Iris pigment epithelial cell (primary cell): Measurements from ENCODE around the gene MGLL.

Source experiments
- DNase-seq: peaks from one replicate; pipeline ENCODE4 v3.0.0-alpha.2; 2011; ENCODE audit warnings: low read depth

MGLL gene

DNA sequence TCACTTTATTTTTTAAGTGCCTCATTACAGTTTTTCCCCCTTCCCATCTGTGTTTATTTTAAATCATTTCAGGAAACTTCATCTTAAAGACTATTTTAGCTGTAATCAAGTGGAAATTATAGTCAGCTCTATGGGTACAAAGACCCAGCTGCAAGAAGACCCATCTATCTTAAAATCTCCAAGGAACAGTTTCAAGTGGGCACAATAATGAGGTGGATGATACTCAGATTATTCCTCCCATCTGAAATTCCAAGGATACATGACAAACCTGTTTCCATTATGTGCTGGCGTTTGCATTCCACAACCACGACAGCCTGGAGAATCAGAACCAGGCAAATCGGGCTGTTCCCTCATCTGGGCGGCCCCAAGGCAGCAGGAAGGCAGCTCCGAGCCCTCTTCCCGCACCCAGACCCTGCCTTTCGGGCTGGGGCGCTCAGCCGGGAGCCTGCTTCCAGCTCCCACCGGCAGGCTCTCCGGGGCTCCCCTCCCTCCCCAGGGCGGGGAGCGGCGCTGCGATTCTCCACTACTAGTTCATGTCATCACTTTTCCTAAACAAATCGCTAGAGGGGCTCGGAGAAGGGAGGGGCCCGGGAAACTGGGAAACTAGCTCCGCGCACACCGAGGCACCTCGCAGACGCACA, at the start of gene MGLL:
MGLL (minus strand) TSS at position 475 of the 641 bp plus-strand sequence; CDS start at position 278, 197 bp downstream.
- peak; percentile 52 for DNase-seq

DNA sequence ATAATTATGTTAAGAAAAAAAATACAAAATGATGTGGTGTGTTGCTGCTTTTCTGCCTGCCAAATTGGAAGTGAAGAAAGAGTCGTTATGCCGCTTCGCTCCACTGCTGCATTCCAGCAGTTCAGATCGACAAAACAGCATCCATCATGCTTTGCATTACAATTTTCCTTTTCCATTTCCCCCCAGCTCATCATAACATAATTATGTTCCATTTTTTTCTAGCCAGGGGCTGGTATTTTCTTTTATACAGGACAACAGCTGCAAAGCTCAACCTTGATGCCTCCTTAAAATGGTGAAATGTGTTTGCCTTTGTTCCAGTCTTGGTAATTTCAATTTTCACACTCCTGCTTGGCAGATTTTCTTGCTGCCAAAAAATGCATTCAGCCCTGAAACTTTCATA, 47.8 kb upstream of the MGLL start:
- DNase-seq, result no peak

DNA sequence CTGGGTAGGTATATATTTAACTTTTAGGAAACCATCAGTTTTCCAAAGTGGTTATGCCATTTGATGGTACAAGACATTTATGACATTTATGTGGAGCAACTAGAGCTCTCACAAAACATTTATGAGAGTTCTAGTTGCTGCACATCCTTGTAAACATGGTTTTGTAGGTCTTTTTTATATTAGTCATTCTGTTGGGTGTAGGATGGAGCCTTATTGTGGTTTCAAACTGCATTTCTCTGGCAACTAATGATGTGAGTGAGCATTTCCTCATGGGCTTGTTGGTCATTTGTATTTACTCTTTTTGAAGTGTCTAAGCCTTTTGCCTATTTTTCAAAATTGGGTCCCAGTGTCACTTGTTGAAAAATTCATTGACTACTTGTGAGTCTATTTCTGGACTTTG, 45.7 kb upstream of the MGLL start:
- peak; percentile 58 for DNase-seq

DNA sequence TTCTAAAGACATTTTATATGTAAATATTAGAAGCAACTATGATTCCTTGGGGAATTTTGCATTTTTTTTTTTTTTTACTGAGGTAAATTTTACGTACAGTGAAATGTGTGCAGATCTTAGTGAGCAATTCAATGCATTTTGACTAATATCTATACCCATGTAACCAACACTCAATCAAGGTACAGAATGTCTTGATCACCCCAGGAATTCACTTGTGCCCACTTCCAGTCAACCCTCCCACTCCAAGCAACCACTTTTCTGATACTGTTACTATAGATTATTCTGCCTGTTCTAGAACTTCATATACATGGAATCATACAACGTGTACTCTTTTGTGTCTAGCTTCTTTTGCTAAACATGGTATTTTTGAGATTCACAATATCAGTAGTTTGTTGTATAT, 45.1 kb upstream of the MGLL start:
- no peak for DNase-seq

DNA sequence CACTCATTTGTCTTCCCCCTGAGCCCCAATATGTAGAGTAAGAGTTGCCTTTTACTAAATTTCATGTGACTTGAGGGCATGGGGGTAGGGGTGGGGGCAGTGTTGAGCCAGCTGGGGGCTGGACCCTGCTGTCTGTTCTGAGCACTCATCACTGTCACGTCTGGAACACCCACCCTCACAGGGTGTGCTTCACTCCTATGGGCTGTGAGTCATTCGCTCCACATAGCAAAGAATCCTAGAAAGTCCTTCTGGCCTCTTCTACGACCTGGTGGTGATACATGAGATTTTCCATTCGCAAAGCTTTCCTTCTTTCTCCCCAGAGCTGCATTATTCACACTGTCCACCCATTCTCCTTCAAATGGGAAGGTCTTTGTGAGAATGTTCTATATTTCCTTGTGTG, 43.6 kb upstream of the MGLL start:
- DNase-seq, result peak; percentile 85

DNA sequence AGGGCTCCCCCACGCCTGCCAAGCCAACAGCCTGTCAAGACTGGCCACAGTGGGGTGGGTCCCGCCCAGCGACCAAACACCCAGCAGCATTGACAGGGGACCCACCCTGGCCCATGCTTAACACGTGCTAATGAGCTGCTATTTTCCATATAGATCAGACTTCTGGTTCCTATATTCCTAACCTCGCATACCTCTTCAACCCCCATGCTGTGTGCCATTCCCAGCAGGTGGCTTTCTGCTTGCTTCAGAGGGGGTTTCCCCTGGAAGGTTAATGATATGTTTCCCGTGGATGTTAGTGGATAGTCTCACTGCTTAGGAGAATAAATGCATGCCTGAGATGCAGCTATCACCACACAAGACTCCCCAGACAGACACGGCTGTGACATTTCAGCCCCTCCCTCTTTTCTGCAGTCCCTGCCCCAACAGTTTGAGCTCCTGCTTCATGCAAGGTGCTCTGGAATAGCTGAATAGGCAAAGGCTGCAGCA, 37.9 kb upstream of the MGLL start:
- DNase-seq, result no peak

DNA sequence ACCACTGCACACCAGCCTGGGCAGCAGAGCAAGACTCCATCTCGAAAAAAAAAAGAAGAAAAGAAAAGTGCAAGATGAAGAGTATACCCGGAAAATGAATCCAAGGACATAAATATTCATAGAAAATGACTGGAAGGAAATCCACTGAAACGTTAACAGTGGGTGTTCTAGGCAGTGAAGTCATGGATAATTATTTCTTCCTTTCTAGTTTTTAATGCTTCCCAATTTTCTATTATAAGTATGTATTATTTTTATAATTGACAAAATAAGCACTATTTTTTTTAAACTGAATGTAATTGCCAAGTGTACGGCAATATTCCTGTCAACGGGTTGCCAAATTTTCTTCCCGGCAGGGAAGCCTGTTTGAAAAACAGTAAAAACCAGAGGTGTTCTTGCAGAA, 37.4 kb upstream of the MGLL start:
- no peak for DNase-seq

DNA sequence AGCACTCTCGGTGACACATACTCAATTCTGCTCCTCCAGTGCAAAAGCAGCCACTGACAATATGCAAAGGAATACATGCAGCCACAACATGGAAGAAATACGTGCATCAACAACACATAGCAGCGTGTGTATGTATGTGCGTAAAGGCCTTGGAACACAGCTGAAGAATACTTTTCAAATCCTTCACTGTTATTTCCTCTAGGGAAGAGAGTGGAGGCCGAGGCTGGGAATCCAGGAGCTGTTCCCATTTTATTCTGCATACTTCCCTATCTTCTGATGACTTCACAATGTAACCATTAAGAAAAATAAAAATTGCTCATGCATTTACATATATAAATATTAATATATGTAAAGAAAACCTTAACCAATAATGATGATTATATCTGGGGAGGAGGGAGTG, 36.6 kb upstream of the MGLL start:
- DNase-seq, result no peak

DNA sequence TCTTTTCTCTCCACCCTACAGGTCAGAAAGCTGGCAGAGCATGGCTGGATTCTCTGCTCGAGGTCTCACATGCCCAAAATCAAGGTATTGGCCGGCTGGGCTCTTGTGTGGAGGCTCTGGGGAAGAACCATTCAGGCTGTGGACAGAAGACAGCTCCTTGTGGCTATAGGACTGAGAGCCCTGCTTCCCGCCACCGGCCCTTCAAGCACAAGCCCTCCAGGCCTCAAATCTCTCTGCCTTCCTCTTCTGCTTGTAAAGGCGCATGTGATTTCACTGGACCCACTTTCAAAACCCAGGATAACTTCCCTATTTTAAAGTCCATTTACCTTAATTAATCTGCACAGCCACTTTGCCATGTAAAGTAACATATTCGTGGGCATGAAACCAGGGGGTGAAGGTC, 36.2 kb upstream of the MGLL start:
- DNase-seq, result no peak

DNA sequence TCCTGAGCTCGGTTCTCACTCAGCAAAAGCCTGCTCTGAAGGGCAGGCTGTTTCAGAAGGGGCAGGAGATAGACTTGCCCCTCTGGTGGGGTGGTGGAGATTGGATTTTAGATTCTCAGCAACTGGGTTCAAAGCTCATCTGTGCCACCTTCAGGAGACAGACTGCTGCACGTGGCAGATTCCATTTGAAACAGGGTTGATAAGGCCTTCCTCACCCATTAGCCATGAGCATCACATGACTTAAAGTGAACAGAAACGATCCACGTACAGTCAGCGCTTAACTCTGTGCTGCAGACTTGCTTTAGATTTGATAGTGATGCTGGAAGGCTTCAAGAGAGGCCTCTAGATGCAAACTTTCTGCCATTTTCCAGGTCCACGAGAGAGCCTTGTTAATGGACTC, 35.0 kb upstream of the MGLL start:
- DNase-seq, result no peak

DNA sequence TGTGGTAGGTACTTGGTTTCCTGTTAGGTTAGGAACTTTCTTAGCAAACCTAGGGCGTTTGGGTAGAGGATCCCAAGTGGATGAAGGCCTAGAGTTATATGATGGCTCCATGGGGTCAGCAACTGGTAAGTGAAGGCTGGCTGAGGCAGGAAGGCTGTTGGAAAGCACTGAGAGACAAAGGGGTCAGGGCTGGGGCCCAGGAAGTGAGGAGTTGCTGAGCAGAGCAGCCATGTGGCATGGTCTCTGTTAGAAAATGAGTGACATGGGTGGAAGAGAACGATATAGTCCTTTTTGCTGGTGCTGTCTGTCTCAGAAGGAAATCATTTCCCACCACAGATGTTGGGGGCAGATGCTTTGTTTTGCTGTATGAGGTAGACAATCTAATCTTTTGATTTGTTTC, 34.5 kb upstream of the MGLL start:
- DNase-seq, result no peak

DNA sequence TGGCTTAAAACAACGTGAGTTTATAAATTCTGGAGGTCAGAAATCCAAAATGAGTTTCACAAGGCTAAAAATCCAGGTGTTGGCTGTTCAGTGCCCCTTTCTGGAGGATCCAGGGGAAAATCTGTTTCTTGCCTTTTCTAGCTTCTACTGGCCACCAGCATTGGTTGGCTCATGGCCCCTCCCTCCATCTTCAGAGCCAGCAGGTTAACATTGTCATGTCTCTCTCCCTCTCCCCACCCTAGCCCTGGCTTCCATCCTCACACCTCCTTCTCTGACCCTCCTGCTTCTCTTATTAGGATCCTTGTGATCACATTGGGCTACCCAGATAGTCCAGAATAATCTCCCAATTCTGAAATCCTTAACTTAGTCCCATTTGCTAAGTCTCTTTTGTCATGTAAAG, 32.9 kb upstream of the MGLL start:
- DNase-seq, result no peak

DNA sequence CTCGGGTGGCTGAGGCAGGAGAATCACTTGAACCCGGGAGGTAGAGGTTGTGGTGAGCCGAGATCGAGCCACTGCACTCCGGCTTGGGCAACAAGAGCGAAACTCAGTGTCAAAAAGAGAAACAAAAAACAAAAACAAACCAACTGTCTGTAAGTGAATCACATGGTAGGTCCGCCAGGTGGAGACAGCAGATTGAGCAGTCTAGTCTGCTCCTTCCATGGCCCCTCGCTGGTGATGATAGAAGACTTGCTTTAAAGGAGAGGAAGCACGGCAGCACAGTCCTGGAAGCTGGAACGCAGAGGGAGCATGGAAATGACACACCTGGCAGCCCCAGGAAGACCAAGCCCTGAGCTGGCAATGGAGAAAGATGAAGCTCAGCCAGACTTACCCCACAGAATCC, 31.4 kb upstream of the MGLL start:
- no peak for DNase-seq

DNA sequence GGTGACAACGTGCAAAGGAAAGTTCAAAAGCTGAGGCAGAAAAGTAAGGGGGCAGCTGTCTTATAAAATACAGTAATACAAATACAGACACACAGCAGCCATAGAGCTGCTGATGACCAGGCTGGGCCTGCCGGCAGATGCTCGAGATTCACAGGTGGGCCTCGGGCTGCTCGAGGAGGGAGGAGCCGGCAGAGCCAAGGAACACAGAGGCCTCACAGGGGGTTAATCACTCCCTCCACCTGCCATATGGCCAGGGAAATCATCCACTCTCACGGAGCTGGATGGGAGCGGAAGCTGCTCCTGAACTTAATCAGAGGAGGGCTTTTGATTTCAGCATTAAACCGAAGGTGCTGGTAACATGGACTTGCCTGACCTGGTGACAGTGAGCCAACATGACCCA, 29.6 kb upstream of the MGLL start:
- no peak for DNase-seq

DNA sequence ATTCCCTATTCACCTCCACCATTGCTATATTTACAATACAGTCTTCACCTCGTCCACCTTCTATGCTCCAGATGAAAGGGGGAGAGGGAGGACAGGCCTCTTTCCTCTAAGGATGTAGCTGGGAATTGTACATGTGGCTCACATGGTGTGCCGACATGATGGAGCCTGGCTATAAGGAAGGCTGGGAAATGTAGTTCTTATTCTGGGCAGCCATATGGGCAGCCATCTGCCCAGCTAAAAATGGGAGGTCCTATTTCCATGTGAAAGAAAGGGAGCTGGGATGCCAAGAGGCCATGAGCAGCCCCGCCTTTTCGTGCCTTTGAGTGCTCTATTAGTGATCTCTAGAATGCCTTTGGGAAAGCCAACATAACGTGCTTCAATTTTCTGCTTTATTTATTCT, 27.1 kb upstream of the MGLL start:
- no peak for DNase-seq

DNA sequence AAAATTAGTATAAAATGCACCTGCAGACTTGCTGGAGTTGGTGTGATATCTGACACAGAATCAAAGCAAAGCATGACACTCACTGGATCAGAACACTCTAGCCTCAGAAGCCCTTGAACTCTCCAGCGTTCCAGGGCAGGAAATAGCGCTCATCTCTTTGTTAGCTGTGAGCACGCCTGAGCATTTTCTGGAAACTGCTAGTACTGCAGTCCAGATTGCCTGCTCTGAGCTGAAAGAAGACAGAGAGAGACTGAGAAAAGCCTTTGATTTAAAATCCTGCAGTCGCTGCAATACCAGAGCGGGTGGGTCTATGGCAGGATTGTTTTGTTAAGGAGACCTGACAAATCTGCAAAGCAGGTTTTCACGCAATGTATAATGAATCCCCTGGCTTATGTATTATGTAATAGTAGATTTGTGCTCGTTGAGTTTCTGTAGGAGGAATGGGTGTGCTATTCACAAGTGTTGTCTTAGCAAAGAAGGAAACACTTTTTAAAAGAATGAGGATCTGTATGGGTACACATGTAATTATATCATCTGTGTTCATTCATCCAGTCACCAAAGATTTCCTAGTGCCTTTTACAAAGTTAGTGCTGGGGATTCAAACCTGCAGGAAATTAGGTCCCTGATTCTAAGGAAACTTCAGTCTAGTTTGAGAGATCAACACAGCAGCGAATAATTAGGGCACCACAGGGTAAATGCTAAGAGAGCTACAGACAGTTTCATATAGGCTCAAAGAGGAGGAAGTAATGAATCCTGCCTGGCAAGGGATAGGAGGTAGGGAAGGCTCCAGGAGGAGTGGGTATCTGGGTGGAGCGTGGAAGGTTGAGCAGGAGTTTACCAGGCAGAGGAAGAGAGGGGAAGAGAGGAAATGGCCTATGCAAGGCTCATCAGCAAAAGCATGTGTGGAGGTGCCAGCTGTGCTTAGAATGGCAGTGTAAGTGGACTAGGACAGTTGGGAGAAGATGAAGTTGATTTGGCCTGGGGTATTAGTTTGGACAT, 26.1 kb upstream of the MGLL start:
- DNase-seq, result peak; percentile 57

DNA sequence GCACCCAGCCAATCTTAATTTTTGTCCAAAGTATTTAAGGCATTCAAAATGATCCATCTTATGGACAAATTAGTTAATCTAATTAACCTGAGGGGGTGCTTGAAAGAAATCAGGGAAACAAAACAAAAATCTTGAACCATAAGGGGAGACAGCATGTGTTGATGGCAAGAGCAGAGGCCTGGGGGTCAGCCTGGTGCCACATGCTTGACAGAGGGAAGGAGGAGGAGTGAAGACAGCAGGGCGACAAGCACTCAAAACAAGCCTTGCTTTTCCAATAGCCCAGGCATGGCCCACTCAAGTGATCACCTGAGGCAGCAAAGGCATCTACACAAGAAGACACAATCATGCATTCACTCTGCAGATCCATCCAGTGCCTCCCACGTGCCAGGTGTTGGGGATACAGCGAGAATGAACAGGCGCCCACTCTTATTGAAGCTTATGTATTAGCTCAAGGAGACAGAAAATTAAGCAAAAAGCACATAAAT, 25.0 kb upstream of the MGLL start:
- DNase-seq, result no peak

DNA sequence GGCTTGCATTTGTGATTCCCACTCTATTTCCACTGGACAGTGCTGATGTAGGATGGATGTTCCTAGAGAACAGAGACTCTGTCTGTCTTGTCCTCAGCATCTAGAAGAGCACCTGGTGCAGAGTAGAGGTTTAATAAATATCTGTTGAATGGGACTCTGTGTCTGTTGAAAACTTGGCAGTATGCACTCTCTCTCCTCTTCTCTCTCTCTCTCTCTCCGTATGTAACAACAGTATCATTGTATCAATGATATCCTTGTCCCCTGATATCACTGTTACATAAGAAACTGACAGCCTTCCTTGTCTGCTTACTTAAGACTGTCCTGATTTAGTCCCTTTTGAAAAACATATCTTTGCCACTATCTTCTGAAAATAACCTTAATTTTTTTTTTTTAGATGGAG, 24.3 kb upstream of the MGLL start:
- no peak for DNase-seq

DNA sequence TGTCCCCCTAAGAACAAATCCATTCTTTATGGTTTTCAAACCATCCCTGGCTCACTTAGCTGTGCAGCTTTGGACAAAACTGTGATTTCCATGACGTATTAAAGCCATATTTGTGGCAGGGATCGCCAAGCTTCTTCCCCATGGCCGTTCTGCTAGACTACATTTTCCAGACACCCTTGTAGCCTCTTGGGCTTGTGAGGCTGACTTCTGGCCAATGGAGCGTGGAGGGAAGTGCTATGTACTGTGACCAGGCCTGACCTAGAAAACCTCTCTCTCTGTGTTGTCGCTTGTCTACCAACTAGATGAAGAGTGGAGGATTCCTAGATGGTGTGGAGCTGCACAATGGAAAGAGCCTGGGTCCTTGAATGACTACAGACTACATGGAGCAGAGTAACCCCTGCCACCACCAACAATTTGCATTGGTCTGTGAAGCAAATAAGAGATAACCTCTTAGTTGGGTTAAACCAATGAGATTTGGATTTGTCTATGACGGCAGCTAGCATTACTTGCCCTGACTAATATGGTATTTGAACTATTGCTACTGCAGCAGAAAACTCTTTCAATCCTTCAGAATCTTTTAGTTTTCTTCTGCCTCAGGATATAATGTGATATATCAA, 22.1 kb upstream of the MGLL start:
- no peak for DNase-seq

DNA sequence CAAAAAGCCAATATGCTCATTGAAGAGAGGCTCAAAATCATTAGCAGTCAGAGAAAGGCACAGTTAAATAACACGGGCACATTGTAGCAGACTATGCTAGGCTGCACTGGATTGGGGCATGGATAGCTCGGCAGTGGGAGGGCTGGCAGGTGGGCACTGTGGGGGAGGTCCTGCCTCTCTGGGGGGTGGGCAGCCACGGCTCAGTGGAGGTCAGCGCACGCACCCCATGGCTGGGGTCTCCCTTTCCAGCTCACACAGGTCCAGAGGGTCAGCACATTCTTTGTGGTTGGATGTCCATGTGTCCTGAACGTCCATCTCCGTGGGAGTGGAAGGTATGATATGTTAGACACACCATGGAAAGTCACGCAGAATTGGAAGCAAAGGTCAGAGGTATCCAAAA, 18.4 kb upstream of the MGLL start:
- DNase-seq, result no peak

DNA sequence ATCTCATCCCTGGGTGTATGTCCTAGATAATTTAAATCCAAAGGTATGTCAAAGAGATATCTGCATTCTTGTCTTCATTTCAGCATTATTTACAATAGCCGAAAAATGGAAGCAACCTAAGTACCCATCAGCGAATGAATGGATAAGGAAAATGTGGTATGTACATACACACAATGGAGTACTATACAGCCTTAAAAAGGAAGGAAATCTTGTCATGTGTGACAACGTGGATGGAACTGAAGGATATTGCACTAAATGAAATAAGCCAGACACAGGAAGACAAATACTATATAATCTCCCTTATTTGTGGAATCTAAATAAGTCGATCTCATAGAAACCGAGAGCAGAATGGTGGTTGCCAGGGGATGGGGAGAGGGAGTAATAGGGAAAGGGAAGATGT, 16.8 kb upstream of the MGLL start:
- no peak for DNase-seq

DNA sequence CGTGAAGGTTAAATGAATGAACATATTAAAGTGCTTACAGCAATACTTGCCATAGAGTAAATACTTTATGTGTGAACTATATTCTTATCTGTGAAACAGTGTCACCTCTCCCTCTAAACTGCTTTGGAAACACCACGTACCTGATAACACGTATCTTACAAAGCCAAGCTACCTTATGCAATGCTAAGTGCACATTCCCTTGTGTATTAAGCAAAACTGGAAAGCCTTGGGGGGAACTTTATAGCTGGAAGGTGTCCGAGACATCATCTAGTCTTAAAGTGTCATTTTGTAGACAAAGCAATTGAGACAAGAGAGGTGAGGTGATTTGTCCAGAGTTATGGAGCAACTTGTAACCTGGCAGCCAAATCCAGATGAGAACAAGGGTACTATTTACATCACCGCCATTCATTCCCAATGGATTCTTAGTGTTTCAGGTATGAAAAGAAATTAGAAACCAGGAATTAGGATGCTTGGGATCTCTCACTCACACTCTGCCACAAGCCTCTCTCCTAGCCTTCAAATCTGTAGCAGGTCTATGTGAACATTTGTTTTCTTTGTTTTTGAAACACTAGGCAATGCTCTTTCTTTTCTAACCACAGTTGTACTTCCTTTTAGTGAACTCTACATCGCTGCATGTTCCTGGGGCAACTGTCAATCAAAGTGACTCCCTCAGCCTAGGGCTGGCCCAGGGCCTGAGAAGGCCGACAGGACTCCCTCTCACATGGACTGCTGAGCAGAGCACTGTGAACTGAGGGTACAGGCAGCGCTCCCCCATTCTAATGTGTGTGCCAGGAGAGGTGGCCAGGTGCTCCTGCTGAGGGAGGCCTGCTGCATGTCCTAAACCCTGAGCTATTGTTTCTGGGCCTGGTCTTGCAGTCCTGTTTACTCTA, 13.9 kb upstream of the MGLL start:
- no peak for DNase-seq
